C4-2B (cell line): ENCODE data around the gene AFAP1L1.

Source experiments
- CTCF ChIP-seq: fragments of 450-650 bp; conservative IDR thresholded peaks from 2 replicates; pipeline ENCODE4 v1.5.1; 2017; ENCODE audit warnings: mild to moderate bottlenecking
- ZFX ChIP-seq: fragments of 450-650 bp; IDR thresholded peaks from 2 replicates; pipeline ENCODE4 v1.6.1; 2017

GRCh38 chr5:149365418-149365817 lies 93.8 kb downstream of the AFAP1L1 start:
- TF ChIP-seq CTCF (no peak), ZFX (no peak)
